Neural crest cell (in vitro differentiated cells): ENCODE results near the gene CBFB. TPM values are rescaled to one million over a fixed set of nuclear protein-coding genes. Genes with fewer than 3 reads are reported as not detected.

Experiments
- DNase-seq: peaks from one replicate; pipeline ENCODE4 v3.0.0; 2021; ENCODE audit warnings: low read depth, mixed read lengths, low spot score
- H3K27ac Mint-ChIP-seq: one replicate; pipeline ENCODE4 v1.8.0; 2021; ENCODE audit warnings: mild to moderate bottlenecking, mixed read lengths; ENCODE audit not compliant: unreplicated experiment
- H3K27me3 Mint-ChIP-seq: 2 replicates; pipeline ENCODE4 v1.8.0; 2021; ENCODE audit warnings: low read depth, mild to moderate bottlenecking, mixed read lengths
- H3K36me3 Mint-ChIP-seq: 2 replicates; pipeline ENCODE4 v1.8.0; 2021; ENCODE audit warnings: low read depth, mild to moderate bottlenecking, mixed read lengths
- H3K4me1 Mint-ChIP-seq: 2 replicates; pipeline ENCODE4 v1.8.0; 2021; ENCODE audit warnings: mixed read lengths
- H3K4me3 Mint-ChIP-seq: one replicate; pipeline ENCODE4 v1.8.0; 2021; ENCODE audit warnings: mild to moderate bottlenecking, mixed read lengths
- H3K9me3 Mint-ChIP-seq: 2 replicates; pipeline ENCODE4 v1.8.0; 2021; ENCODE audit warnings: mixed read lengths
- total RNA-seq: library from RNA; stranded (reverse); gene quantifications from 2 replicates; pipeline ENCODE4 v1.2.1, GENCODE V29; 2021
- TF ChIP-seq, protein P1 (sequence below): fragments of 200-600 bp; sonication (generic); conservative IDR thresholded peaks from 2 replicates; pipeline ENCODE4 v1.5.0; 2021; ENCODE audit warnings: antibody characterized with exemption, mild to moderate bottlenecking

Gene CBFB
- total RNA-seq, 1 donor from 2014 or later, result 106 TPM

GRCh38 chr16:67105246-67105645 lies 76.3 kb downstream of the CBFB start:
- peaks cover 7% of the 10 kb centered on the region for H3K4me1 Mint-ChIP-seq
- H3K27ac Mint-ChIP-seq, result peak overlapping the region; percentile 1
- TF ChIP-seq, protein P1, sequence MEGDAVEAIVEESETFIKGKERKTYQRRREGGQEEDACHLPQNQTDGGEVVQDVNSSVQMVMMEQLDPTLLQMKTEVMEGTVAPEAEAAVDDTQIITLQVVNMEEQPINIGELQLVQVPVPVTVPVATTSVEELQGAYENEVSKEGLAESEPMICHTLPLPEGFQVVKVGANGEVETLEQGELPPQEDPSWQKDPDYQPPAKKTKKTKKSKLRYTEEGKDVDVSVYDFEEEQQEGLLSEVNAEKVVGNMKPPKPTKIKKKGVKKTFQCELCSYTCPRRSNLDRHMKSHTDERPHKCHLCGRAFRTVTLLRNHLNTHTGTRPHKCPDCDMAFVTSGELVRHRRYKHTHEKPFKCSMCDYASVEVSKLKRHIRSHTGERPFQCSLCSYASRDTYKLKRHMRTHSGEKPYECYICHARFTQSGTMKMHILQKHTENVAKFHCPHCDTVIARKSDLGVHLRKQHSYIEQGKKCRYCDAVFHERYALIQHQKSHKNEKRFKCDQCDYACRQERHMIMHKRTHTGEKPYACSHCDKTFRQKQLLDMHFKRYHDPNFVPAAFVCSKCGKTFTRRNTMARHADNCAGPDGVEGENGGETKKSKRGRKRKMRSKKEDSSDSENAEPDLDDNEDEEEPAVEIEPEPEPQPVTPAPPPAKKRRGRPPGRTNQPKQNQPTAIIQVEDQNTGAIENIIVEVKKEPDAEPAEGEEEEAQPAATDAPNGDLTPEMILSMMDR, result no peak
- H3K9me3 Mint-ChIP-seq, result no peaks in the 10 kb centered on the region
- no peak overlapping the region for H3K4me3 Mint-ChIP-seq
- peaks cover 4% of the 10 kb centered on the region for H3K36me3 Mint-ChIP-seq
- H3K27me3 Mint-ChIP-seq, result no peaks in the 10 kb centered on the region
- no peak for DNase-seq

DNA sequence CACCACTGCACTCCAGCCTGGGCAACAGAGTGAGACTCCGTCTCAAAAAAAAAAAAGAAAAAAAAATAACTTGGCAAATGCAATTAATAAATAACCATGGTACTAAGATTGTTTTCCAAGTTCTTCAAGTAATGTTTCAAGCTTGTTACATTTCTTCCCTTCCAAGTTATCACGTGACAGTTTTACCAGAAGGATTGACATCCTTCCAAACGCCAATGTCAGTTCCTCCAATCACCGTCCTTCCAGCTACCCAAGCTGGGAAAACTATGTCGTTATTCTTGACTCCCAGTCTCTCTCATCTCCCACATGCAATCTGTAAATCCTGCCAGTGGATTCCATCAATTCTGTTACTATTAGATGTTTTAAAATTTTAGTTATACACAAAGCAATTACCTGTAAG lies 76.9 kb downstream of the CBFB start:
- Mint-ChIP-seq H3K27ac (no peak overlapping the region), H3K27me3 (no peaks in the 10 kb centered on the region), H3K4me3 (no peak overlapping the region), H3K4me1 (peaks cover 12% of the 10 kb centered on the region), H3K36me3 (peaks cover 4% of the 10 kb centered on the region), H3K9me3 (no peaks in the 10 kb centered on the region)
- no peak for DNase-seq
- TF ChIP-seq, protein P1, result no peak

GRCh38 chr16:67108489-67108888 lies 79.5 kb downstream of the CBFB start:
- H3K9me3 Mint-ChIP-seq, result no peaks in the 10 kb centered on the region
- H3K4me3 Mint-ChIP-seq, result peak overlapping the region; percentile 98
- H3K36me3 Mint-ChIP-seq, result no peaks in the 10 kb centered on the region
- H3K27ac Mint-ChIP-seq, result no peak overlapping the region
- TF ChIP-seq, protein P1, result no peak
- peaks cover 23% of the 10 kb centered on the region for H3K4me1 Mint-ChIP-seq
- no peak for DNase-seq
- no peaks in the 10 kb centered on the region for H3K27me3 Mint-ChIP-seq

DNA sequence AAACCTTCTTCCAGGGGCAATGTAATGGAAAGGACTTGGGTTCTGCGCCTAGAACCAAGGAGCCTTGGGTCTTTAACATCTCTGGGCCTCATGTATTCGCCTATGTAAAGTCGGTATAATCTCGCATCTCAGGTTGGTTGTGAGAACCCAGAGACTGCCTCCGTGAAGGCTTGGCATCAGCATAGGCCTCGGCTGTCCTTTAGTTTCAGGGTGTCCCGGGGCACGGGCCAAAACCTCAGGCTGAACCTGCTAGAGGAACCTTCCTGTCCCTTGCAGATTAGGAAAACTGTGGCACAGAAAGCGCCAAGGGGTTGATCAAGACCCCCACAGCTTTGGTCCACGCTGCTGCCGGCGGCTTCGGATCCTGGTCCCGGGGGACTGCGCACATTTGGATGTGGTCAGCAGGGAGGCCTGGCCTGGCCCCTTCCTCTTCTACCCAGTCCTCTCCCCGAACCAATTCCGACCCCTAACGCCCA lies 80.0 kb downstream of the CBFB start:
- peak overlapping the region; percentile 98 for H3K4me3 Mint-ChIP-seq
- TF ChIP-seq, protein P1, result no peak
- peaks cover 23% of the 10 kb centered on the region for H3K4me1 Mint-ChIP-seq
- peak overlapping the region; percentile 98 for H3K27ac Mint-ChIP-seq
- H3K9me3 Mint-ChIP-seq, result no peaks in the 10 kb centered on the region
- no peaks in the 10 kb centered on the region for H3K27me3 Mint-ChIP-seq
- peak; percentile 3 for DNase-seq
- H3K36me3 Mint-ChIP-seq, result no peaks in the 10 kb centered on the region

- H3K27ac Mint-ChIP-seq, result peak within 1 kb of the TSS; percentile 98
- TF ChIP-seq, protein P1, result no peak
- no peaks in the 10 kb centered on the region for H3K9me3 Mint-ChIP-seq
- H3K4me1 Mint-ChIP-seq, result peaks cover 23% of the 10 kb centered on the region
- peak within 1 kb of the TSS; percentile 98 for H3K4me3 Mint-ChIP-seq
- H3K27me3 Mint-ChIP-seq, result no peaks in the 10 kb centered on the region
- DNase-seq, result peak; percentile 97
- H3K36me3 Mint-ChIP-seq, result no peaks in the 10 kb centered on the region
These were observed 80.6 kb downstream of the CBFB start, which contains the start of gene PHAF1 for GRCh38 chr16:67109407-67110135. Gene PHAF1, plus strand, starts transcription at chr16:67109941. Its CDS starts 235 bp downstream, at chr16:67110176.
